Natural killer cell treated with Interleukin-12 subunit alpha and Interleukin-12 subunit beta and Interleukin-15 and Interleukin-18, amount 100 ng/mL, for 72 hours (primary cell): Measurements from ENCODE around the gene CFAP97D2. TPM values are rescaled to one million over a fixed set of nuclear protein-coding genes. Genes with fewer than 3 reads are reported as not detected.

ENCODE experiments used
- ATAC-seq, 2 donors: fragments of 150-1000 bp; cut with Tn5 transposase in 1 of 2; sonication (Bioruptor Pico), chemical (Tn5 transposase) in 1 of 2; 2 replicates each; pipeline ENCODE4 v1.10.0; 2021
- DNase-seq: peaks from one replicate; pipeline ENCODE4 v3.0.0; 2022; ENCODE audit warnings: low spot score
- H3K27ac Mint-ChIP-seq, 2 donors: 1 replicate in 1 of 2; 2 replicates in 1 of 2; pipeline ENCODE4 v1.8.0; 2022; ENCODE audit warnings: mixed read lengths in 2 of 2, mild to moderate bottlenecking in 1 of 2, moderate library complexity in 1 of 2
- H3K27me3 Mint-ChIP-seq, 2 donors: 1 replicate in 1 of 2; 2 replicates in 1 of 2; pipeline ENCODE4 v1.8.0; 2022; ENCODE audit warnings: mixed read lengths in 2 of 2
- H3K36me3 Mint-ChIP-seq: one replicate; pipeline ENCODE4 v1.8.0; 2022; ENCODE audit warnings: mixed read lengths
- H3K4me1 Mint-ChIP-seq, 2 donors: 1 replicate in 1 of 2; 2 replicates in 1 of 2; pipeline ENCODE4 v1.8.0; 2022; ENCODE audit warnings: low read depth in 2 of 2, mixed read lengths in 2 of 2, mild to moderate bottlenecking in 1 of 2
- H3K4me3 Mint-ChIP-seq: one replicate; pipeline ENCODE4 v1.8.0; 2022; ENCODE audit warnings: mixed read lengths
- H3K9me3 Mint-ChIP-seq: 2 replicates; pipeline ENCODE4 v1.8.0; 2022; ENCODE audit warnings: mixed read lengths
- total RNA-seq, 2 donors: library from RNA; stranded (reverse); gene quantifications; one replicate each; pipeline ENCODE4 v1.2.3, GENCODE V29; 2022

The CFAP97D2 gene
- total RNA-seq, 2 donors from 2014 or later = not detected

- peaks cover 0 to 11% of the 10 kb centered on the region in 2 donors for H3K27me3 Mint-ChIP-seq
- no peak overlapping the region for H3K4me3 Mint-ChIP-seq
- DNase-seq (no peak), ATAC-seq (peak in 1 of 2 donors; percentile 41)
- H3K4me1 Mint-ChIP-seq = peaks cover 7 to 13% of the 10 kb centered on the region in 2 donors
- peak overlapping the region in 1 of 2 donors; percentile 22 for H3K27ac Mint-ChIP-seq
- no peaks in the 10 kb centered on the region for H3K36me3 Mint-ChIP-seq
- no peaks in the 10 kb centered on the region for H3K9me3 Mint-ChIP-seq
Observed at GRCh38 chr13:114211446-114212157, 32.5 kb downstream of the CFAP97D2 start.

GRCh38 chr13:114212158-114212495 is 33.1 kb downstream of the CFAP97D2 start:
- H3K9me3 Mint-ChIP-seq = no peaks in the 10 kb centered on the region
- peaks cover 7 to 13% of the 10 kb centered on the region in 2 donors for H3K4me1 Mint-ChIP-seq
- no peak overlapping the region for H3K4me3 Mint-ChIP-seq
- H3K36me3 Mint-ChIP-seq = no peaks in the 10 kb centered on the region
- DNase-seq = no peak
- peaks cover 0 to 11% of the 10 kb centered on the region in 2 donors for H3K27me3 Mint-ChIP-seq
- no peak overlapping the region for H3K27ac Mint-ChIP-seq
- ATAC-seq = no peak

- H3K27me3 Mint-ChIP-seq = peaks cover 0 to 11% of the 10 kb centered on the region in 2 donors
- H3K4me3 Mint-ChIP-seq = no peak overlapping the region
- no peaks in the 10 kb centered on the region for H3K9me3 Mint-ChIP-seq
- H3K4me1 Mint-ChIP-seq = peaks cover 7 to 13% of the 10 kb centered on the region in 2 donors
- DNase-seq (no peak), ATAC-seq (no peak)
- no peaks in the 10 kb centered on the region for H3K36me3 Mint-ChIP-seq
- no peak overlapping the region for H3K27ac Mint-ChIP-seq
Observed at GRCh38 chr13:114213980-114214379, 34.9 kb downstream of the CFAP97D2 start.

GRCh38 chr13:114219392-114219791 is 40.3 kb downstream of the CFAP97D2 start:
- DNase-seq = no peak
- no peak for ATAC-seq
- no peaks in the 10 kb centered on the region for H3K9me3 Mint-ChIP-seq
- H3K4me3 Mint-ChIP-seq = no peak overlapping the region
- H3K36me3 Mint-ChIP-seq = no peaks in the 10 kb centered on the region
- no peak overlapping the region for H3K27ac Mint-ChIP-seq
- H3K27me3 Mint-ChIP-seq = no peaks in the 10 kb centered on the region
- H3K4me1 Mint-ChIP-seq = peaks cover 15 to 16% of the 10 kb centered on the region in 2 donors

- no peak overlapping the region for H3K4me3 Mint-ChIP-seq
- no peaks in the 10 kb centered on the region for H3K36me3 Mint-ChIP-seq
- H3K27me3 Mint-ChIP-seq = peaks cover 0 to 4% of the 10 kb centered on the region in 2 donors
- H3K4me1 Mint-ChIP-seq = peaks cover 31 to 34% of the 10 kb centered on the region in 2 donors
- no peaks in the 10 kb centered on the region for H3K9me3 Mint-ChIP-seq
- H3K27ac Mint-ChIP-seq = peak overlapping the region; percentile 4 to 44
- ATAC-seq (no peak), DNase-seq (no peak)
Observed at GRCh38 chr13:114222461-114222968, 43.5 kb downstream of the CFAP97D2 start.

- peaks cover 32 to 38% of the 10 kb centered on the region in 2 donors for H3K4me1 Mint-ChIP-seq
Observed at GRCh38 chr13:114224201-114224600, 45.1 kb downstream of the CFAP97D2 start.

GRCh38 chr13:114225610-114226009 is 46.6 kb downstream of the CFAP97D2 start:
- Mint-ChIP-seq H3K36me3 (no peaks in the 10 kb centered on the region), H3K27me3 (peaks cover 4 to 7% of the 10 kb centered on the region in 2 donors), H3K27ac (no peak overlapping the region), H3K4me3 (no peak overlapping the region), H3K4me1 (peaks cover 27 to 38% of the 10 kb centered on the region in 2 donors), H3K9me3 (no peaks in the 10 kb centered on the region)
- DNase-seq (no peak), ATAC-seq (no peak)

More at GRCh38 chr13:114224201-114224600, 45.1 kb downstream of the CFAP97D2 start:
- Mint-ChIP-seq H3K36me3 (no peaks in the 10 kb centered on the region), H3K27ac (peak overlapping the region; percentile 6 to 81), H3K9me3 (no peaks in the 10 kb centered on the region), H3K27me3 (peaks cover 0 to 7% of the 10 kb centered on the region in 2 donors), H3K4me3 (no peak overlapping the region)
- DNase-seq (no peak), ATAC-seq (no peak)

GRCh38 chr13:114226088-114226487 is 47.0 kb downstream of the CFAP97D2 start:
- Mint-ChIP-seq H3K9me3 (no peaks in the 10 kb centered on the region), H3K27ac (no peak overlapping the region), H3K4me3 (peak overlapping the region; percentile 39), H3K4me1 (peaks cover 27 to 38% of the 10 kb centered on the region in 2 donors), H3K36me3 (no peaks in the 10 kb centered on the region), H3K27me3 (peaks cover 4 to 7% of the 10 kb centered on the region in 2 donors)
- DNase-seq = no peak
- ATAC-seq = no peak

GRCh38 chr13:114226699-114227323 is 47.8 kb downstream of the CFAP97D2 start:
- peak; percentile 86 for DNase-seq
- no peaks in the 10 kb centered on the region for H3K36me3 Mint-ChIP-seq
- ATAC-seq = peak; percentile 89 to 90
- H3K27me3 Mint-ChIP-seq = peaks cover 4 to 7% of the 10 kb centered on the region in 2 donors
- H3K4me1 Mint-ChIP-seq = peaks cover 27 to 32% of the 10 kb centered on the region in 2 donors
- H3K4me3 Mint-ChIP-seq = peak overlapping the region; percentile 39
- peak overlapping the region in 1 of 2 donors; percentile 19 for H3K27ac Mint-ChIP-seq
- H3K9me3 Mint-ChIP-seq = no peaks in the 10 kb centered on the region

- peaks cover 21 to 26% of the 10 kb centered on the region in 2 donors for H3K4me1 Mint-ChIP-seq
- H3K36me3 Mint-ChIP-seq = no peaks in the 10 kb centered on the region
- ATAC-seq (peak in 1 of 2 donors; percentile 25), DNase-seq (no peak)
- peak overlapping the region in 1 of 2 donors; percentile 19 for H3K27ac Mint-ChIP-seq
- no peaks in the 10 kb centered on the region for H3K9me3 Mint-ChIP-seq
- peaks cover 4 to 7% of the 10 kb centered on the region in 2 donors for H3K27me3 Mint-ChIP-seq
- no peak overlapping the region for H3K4me3 Mint-ChIP-seq
Observed at GRCh38 chr13:114227528-114227927, 48.5 kb downstream of the CFAP97D2 start.

GRCh38 chr13:114228176-114228575 is 49.1 kb downstream of the CFAP97D2 start:
- H3K27ac Mint-ChIP-seq = peak overlapping the region in 1 of 2 donors; percentile 19
- H3K36me3 Mint-ChIP-seq = no peaks in the 10 kb centered on the region
- peaks cover 4 to 7% of the 10 kb centered on the region in 2 donors for H3K27me3 Mint-ChIP-seq
- H3K4me1 Mint-ChIP-seq = peaks cover 19 to 26% of the 10 kb centered on the region in 2 donors
- DNase-seq (no peak), ATAC-seq (no peak)
- H3K9me3 Mint-ChIP-seq = no peaks in the 10 kb centered on the region
- no peak overlapping the region for H3K4me3 Mint-ChIP-seq

- no peak overlapping the region for H3K4me3 Mint-ChIP-seq
- H3K27ac Mint-ChIP-seq = no peak overlapping the region
- H3K27me3 Mint-ChIP-seq = peaks cover 4 to 7% of the 10 kb centered on the region in 2 donors
Observed at GRCh38 chr13:114229506-114229905, 50.4 kb downstream of the CFAP97D2 start.

GRCh38 chr13:114230117-114230516 is 51.1 kb downstream of the CFAP97D2 start:
- Mint-ChIP-seq H3K27me3 (peaks cover 4 to 7% of the 10 kb centered on the region in 2 donors), H3K4me3 (no peak overlapping the region), H3K36me3 (no peaks in the 10 kb centered on the region), H3K4me1 (peaks cover 15 to 21% of the 10 kb centered on the region in 2 donors), H3K9me3 (no peaks in the 10 kb centered on the region), H3K27ac (no peak overlapping the region)
- ATAC-seq = no peak
- no peak for DNase-seq

More at GRCh38 chr13:114229506-114229905, 50.4 kb downstream of the CFAP97D2 start:
- Mint-ChIP-seq H3K4me1 (peaks cover 19 to 25% of the 10 kb centered on the region in 2 donors), H3K36me3 (no peaks in the 10 kb centered on the region), H3K9me3 (no peaks in the 10 kb centered on the region)
- DNase-seq = no peak
- no peak for ATAC-seq

- peaks cover 4 to 7% of the 10 kb centered on the region in 2 donors for H3K27me3 Mint-ChIP-seq
- no peak for DNase-seq
- no peaks in the 10 kb centered on the region for H3K36me3 Mint-ChIP-seq
- H3K9me3 Mint-ChIP-seq = no peaks in the 10 kb centered on the region
- no peak for ATAC-seq
- no peak overlapping the region for H3K4me3 Mint-ChIP-seq
- H3K27ac Mint-ChIP-seq = no peak overlapping the region
- H3K4me1 Mint-ChIP-seq = peaks cover 16 to 22% of the 10 kb centered on the region in 2 donors
Observed at GRCh38 chr13:114230575-114230974, 51.5 kb downstream of the CFAP97D2 start.
